A673 (cell line): ENCODE measurements around the gene RFPL3. TPM values are rescaled to one million over a fixed set of nuclear protein-coding genes. Genes with fewer than 3 reads are reported as not detected.

Experiments
- BruUV-seq: library from RNA; stranded (reverse); fragments of 400-500 nt; replicated peaks from 2 replicates; lab custom pipeline; 2021; lab: Mats Ljungman, UMichigan
- CTCF ChIA-PET: fragments of 300-600 bp; sonication (Branson Sonifier 250); formaldehyde crosslinking; loops from one replicate; lab custom pipeline; 2022; ENCODE audit warnings: antibody characterized with exemption; lab: Charles Lee
- POLR2A ChIA-PET: fragments of 300-600 bp; sonication (Branson Sonifier 250); formaldehyde crosslinking; loops from one replicate; lab custom pipeline; 2022; ENCODE audit warnings: antibody characterized with exemption; ENCODE audit not compliant: low non-redundant PET; lab: Charles Lee
- DNase-seq: peaks from one replicate; pipeline ENCODE4 v3.0.0-alpha.2; 2015; ENCODE audit warnings: low spot score
- H3K27ac ChIP-seq: fragments of 200-600 bp; sonication (generic); 2 replicates; pipeline ENCODE4 v1.5.1; 2016; ENCODE audit warnings: mixed run types, low read depth, mild to moderate bottlenecking, mixed read lengths, antibody characterized with exemption, low read length; ENCODE audit not compliant: poor library complexity, severe bottlenecking
- H3K27me3 ChIP-seq: fragments of 200-600 bp; sonication (generic); replicated peaks from 2 replicates; pipeline ENCODE4 v1.6.1; 2017; ENCODE audit warnings: mixed run types, low read depth, mild to moderate bottlenecking, mixed read lengths, antibody characterized with exemption, low read length; ENCODE audit not compliant: insufficient read depth, poor library complexity
- H3K36me3 ChIP-seq: fragments of 200-600 bp; sonication (generic); 2 replicates; pipeline ENCODE4 v1.6.1; 2016; ENCODE audit warnings: mixed run types, mild to moderate bottlenecking, mixed read lengths, antibody characterized with exemption, low read length; ENCODE audit not compliant: insufficient read depth, poor library complexity, severe bottlenecking
- H3K4me1 ChIP-seq: fragments of 200-600 bp; sonication (generic); 2 replicates; pipeline ENCODE4 v1.6.1; 2017; ENCODE audit warnings: mixed run types, mild to moderate bottlenecking, mixed read lengths, antibody characterized with exemption, low read length; ENCODE audit not compliant: insufficient read depth, poor library complexity, severe bottlenecking
- H3K4me3 ChIP-seq: fragments of 200-600 bp; sonication (generic); 2 replicates; pipeline ENCODE4 v1.5.1; 2016; ENCODE audit warnings: low read depth, mixed run types, mild to moderate bottlenecking, mixed read lengths, low read length; ENCODE audit not compliant: poor library complexity, severe bottlenecking
- H3K9me3 ChIP-seq: fragments of 200-600 bp; sonication (generic); 2 replicates; pipeline ENCODE4 v1.6.1; 2016; ENCODE audit warnings: mixed run types, low read depth, mild to moderate bottlenecking, mixed read lengths, antibody characterized with exemption, low read length; ENCODE audit not compliant: poor library complexity, severe bottlenecking
- CTCF ChIP-seq: fragments of 300-800, 200-600 bp; sonication (generic); conservative IDR thresholded peaks from 2 replicates; pipeline ENCODE4 v1.5.1; 2017; ENCODE audit warnings: low read depth, mild to moderate bottlenecking, antibody characterized with exemption, low read length, moderate library complexity, mixed read lengths
- EZH2 ChIP-seq: fragments of 200-600 bp; sonication (generic); IDR thresholded peaks from 2 replicates; pipeline ENCODE4 v1.6.1; 2017; ENCODE audit warnings: borderline replicate concordance, low read depth, mild to moderate bottlenecking, mixed read lengths, antibody characterized with exemption, low read length; ENCODE audit not compliant: poor library complexity, severe bottlenecking
- intact Hi-C: fragments of 100-400 bp; cut with micrococcal nuclease; formaldehyde crosslinking; loops from one replicate; pipeline ENCODE4 v1.10.0; 2022; ENCODE audit not compliant: unreplicated experiment
- total RNA-seq: library from RNA; stranded (reverse); gene quantifications from 2 replicates; pipeline ENCODE4 v1.2.3, GENCODE V29; 2021

Gene RFPL3
- total RNA-seq, 1 experiment from 2014 or later = not detected

DNA sequence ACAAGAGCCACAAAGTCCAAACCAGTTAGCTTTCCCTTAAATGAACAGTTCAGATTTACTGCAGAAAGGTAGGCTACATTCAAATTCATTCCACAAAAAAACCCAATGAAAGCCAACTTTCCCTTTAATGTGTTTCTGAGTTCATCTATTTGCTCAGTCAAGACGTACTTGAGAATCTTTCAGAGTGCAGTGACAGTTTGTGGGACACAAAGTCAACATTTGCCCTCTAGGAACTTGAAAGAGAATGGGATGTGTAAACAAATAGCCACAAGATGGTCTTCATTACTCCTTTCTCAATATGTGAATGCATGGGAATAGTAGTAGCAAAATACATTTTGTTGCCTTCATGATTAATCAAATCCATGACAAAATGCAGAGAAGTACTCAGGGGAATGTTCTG lies 38.6 kb downstream of the RFPL3 start:
- H3K36me3 ChIP-seq = peaks cover 82% of the 10 kb centered on the region
- H3K27ac ChIP-seq = no peak overlapping the region
- ChIA-PET POLR2A (no interaction called here), CTCF (no interaction called here)
- TF ChIP-seq CTCF (no peak), EZH2 (no peak)
- intact Hi-C loops = no loop called here
- H3K9me3 ChIP-seq = no peaks in the 10 kb centered on the region
- no peak overlapping the region for H3K4me3 ChIP-seq
- DNase-seq = no peak
- H3K4me1 ChIP-seq = no peaks in the 10 kb centered on the region
- no peaks in the 10 kb centered on the region for H3K27me3 ChIP-seq
- no TSS peak for BruUV-seq

- intact Hi-C loops = no loop called here
- no peak overlapping the region for H3K27ac ChIP-seq
- TF ChIP-seq EZH2 (no peak), CTCF (no peak)
- H3K4me1 ChIP-seq = no peaks in the 10 kb centered on the region
- H3K9me3 ChIP-seq = no peaks in the 10 kb centered on the region
- peaks cover 82% of the 10 kb centered on the region for H3K36me3 ChIP-seq
- BruUV-seq = no TSS peak
- H3K4me3 ChIP-seq = no peak overlapping the region
- CTCF ChIA-PET = no interaction called here
- POLR2A ChIA-PET = no interaction called here
- DNase-seq = no peak
- H3K27me3 ChIP-seq = no peaks in the 10 kb centered on the region
Observed at GRCh38 chr22:32396746-32397145, 39.1 kb downstream of the RFPL3 start.

DNA sequence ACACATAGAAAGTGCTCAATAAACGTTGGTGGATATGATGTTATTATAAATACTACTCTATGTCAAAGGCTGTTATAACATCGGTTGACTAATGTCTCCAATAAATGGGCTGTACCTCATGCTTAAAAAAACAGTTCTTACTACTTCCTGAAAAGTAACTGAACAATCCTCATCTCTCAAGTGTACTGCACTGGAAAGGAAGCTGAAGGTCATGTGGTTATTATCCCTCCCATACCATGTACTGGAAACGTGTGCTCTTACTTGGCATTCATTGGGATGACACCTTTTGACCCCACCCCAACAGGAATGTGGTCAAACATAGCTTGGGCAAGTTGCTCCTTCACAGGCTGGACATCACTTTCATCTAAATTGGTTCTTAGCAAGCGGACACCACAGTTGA lies 43.8 kb downstream of the RFPL3 start:
- no TSS peak for BruUV-seq
- CTCF ChIA-PET = interaction anchor here (0.6 to 0.7 kb wide), 2 partner anchors 20 to 347 kb away, joined by 3 to 4 read pairs; no protein-coding TSS in a partner anchor
- POLR2A ChIA-PET = interaction anchor here (0.6 kb wide), 1 partner anchor 23 kb away, joined by 16 read pairs; no protein-coding TSS in a partner anchor
- H3K27ac ChIP-seq = no peak overlapping the region
- TF ChIP-seq EZH2 = no peak
- TF ChIP-seq CTCF = no peak
- no peaks in the 10 kb centered on the region for H3K9me3 ChIP-seq
- no peaks in the 10 kb centered on the region for H3K27me3 ChIP-seq
- no peak overlapping the region for H3K4me3 ChIP-seq
- intact Hi-C loops = no loop called here
- peaks cover 69% of the 10 kb centered on the region for H3K36me3 ChIP-seq
- no peaks in the 10 kb centered on the region for H3K4me1 ChIP-seq
- no peak for DNase-seq
